Stromal cell of bone marrow (primary cell): ENCODE results near the gene GPT2.

ENCODE experiments used
- DNase-seq: peaks from one replicate; pipeline ENCODE4 v3.0.0-alpha.2; 2012; ENCODE audit warnings: low read depth

Gene GPT2

DNA sequence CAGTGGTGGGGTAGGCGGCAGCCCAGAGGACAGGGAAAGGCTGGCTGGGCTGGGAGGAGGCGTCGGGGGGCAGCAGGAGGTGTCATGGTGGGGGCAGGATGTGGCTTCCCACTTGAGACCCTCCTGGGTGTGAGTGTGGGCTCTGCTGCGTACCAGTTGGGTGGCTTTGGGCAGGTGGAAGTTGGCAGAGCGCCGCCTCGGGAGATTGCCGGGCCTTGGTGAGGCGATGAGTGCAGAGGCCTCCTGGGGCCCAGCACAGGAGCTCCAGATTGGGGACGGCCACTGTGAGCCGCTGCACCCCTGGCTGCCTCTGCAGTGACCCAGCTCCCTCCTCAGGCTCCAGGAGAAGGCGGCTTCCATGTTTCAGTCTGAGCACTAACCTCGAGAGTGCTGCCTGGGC, 13.8 kb downstream of the GPT2 start:
- DNase-seq: no peak

- DNase-seq: no peak
Observed at GRCh38 chr16:46899443-46900143, 15.4 kb downstream of the GPT2 start.

- no peak for DNase-seq
Observed at GRCh38 chr16:46900455-46901235, 16.5 kb downstream of the GPT2 start.

DNA sequence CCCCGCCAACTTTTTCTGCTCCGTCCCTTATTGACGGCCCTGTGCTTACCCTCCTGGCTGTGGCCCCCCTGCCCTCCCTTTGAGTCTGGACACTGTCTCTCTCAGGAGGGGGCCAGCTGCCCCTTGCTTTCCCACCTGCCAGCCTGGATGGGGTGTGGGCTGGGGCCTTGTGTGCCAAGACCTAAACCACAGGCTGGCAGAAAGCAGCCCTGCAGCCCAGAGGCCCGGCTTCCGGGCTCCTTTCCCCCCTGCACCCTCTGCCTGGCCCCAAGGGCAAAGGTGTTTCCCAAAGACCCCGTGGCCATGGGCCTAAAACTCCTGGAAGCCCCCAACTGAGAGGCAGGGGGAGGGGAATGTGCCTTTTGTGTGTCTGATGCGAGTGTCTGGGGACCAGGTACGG, 17.5 kb downstream of the GPT2 start:
- DNase-seq: no peak

DNA sequence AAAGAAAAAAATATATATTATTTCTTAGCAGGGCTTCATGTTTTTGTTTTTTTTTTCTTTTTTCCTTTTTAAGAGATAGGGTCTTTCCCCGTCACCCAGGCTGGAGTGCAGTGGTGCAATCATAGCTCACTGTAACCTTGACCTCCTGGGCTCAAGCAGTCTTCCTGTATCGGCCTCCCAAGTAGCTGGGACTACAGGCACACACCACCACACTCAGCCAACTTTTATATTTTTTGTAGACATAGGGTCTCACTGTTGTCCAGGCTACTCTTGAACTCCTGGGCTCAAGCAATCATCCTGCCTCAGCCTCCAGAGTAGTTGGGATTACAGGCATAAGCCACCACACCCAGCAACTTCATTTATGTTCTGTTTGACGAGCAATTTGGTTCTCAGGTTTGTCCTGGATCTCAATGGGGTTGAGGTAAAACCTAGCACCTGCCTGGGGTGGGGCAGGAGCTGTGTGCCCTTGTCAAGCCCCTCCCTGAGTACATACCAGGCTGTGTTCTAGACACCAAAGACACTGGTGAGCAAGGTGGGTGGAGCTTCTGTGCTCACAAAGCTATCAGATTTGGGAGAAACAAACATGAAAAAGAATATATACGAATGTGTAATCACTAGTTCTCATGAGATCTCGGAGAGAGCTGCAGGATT, 19.2 kb downstream of the GPT2 start:
- no peak for DNase-seq

DNA sequence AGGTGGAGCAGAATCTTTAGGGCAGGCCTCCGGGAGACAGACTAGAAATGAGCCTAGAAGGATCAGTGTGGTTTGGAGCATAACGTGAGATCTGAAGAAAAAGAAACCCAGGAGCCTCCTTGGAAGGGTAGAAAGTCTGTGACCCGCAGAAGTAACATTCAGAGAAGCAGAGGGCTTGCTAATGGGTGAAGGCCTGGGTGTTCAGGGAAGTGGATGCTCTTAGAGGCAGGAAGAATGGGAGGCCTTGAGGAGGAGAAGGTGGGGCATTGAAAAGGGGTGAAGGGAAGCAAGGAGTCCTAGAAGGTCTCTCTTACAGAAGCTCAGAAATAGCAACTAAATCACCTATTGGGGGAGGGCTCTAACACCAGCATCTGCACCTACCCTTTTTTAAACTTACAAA, 20.3 kb downstream of the GPT2 start:
- DNase-seq: no peak

- DNase-seq: no peak
Observed at GRCh38 chr16:46906360-46907060, 22.3 kb downstream of the GPT2 start.

DNA sequence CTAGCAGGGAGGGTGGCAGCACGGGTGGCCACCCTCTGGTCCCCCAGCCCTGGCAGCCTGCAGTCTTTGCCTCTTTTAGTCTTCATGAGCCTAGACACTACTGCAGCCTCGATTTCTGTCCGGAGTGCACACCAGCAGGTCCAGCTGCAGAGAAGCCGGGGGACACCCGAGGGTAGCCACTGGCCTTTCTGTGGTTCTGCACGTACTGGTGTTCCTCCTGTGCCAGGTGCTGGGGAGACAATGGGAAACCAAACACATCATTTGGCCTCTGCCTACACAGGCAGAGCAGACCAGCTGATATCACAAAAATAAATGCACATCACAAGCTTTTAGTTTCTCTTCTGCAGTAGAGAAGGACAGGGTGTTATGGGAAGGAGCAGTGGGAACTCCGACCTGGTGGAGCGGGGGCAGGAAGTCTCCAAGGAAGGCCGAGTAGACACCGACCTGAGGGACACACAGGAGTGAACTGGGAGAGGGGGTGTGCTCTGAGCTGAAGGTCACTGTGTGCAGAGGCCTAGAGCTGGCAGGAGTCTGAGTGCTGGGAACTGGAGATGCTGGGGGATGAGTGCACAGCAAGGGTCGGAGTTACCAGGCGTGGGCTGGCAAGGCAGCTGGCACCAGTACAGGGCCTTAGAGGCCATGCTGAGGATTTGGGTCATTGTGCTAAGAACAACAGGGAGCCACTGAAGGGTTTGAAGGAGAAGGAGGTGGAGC, 23.1 kb downstream of the GPT2 start:
- no peak for DNase-seq

GRCh38 chr16:46908540-46909372, 24.6 kb downstream of the GPT2 start:
- peak; percentile 28 for DNase-seq

GRCh38 chr16:46911038-46911437, 26.9 kb downstream of the GPT2 start:
- DNase-seq: no peak

DNA sequence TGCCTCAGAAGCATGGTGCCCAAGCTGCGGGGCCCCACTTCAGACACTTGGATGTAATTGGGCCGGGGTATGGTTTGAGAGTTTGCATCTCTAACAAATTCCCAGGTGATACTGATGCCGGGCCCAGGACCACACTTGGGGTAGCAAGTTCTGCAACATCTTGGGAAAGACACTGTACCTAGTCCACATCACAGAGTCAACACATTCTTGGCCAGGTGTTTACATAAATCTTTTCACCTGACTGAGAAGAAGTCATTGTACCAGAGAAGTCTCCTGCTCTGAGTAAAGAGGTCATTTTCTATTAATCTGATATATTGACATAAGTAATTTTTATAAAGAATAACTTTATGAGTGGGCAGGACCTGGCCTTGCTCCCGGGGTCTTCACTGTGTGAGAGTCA, 27.5 kb downstream of the GPT2 start:
- DNase-seq: no peak

DNA sequence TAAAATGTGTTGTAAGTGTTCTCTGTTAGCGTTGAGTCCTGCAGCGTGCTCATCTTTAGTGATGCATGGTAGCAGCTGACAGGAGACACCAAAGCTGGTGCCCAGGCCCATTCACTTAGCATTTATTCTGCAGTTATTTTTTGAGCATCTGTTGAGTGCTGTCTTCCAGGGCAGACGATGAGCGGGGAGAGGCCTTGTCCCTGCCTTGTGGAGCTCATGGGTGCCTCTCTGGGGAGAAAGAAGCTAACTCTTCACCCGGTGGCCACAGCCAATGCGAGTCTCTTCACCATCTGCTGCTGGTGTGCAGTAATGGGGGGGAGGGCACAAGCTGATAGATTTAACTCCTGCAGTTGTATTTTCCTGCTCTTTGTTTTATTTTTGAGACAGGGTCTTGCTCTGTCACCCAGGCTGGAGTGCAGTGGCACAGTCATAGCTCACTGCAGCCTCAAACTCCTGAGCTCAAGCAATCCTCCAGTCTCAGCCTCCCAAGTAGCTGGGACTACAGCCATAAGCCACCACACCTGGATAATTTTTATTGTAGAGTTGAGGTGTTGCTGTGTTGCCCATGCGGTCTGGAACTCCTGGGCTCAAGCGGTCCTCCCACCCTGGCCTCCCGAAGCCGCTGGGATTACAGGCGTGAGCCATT, 30.5 kb downstream of the GPT2 start:
- DNase-seq: no peak

- DNase-seq: no peak
Observed at GRCh38 chr16:46915483-46916025, 31.4 kb downstream of the GPT2 start.

GRCh38 chr16:46916980-46917379, 32.8 kb downstream of the GPT2 start:
- DNase-seq: no peak

DNA sequence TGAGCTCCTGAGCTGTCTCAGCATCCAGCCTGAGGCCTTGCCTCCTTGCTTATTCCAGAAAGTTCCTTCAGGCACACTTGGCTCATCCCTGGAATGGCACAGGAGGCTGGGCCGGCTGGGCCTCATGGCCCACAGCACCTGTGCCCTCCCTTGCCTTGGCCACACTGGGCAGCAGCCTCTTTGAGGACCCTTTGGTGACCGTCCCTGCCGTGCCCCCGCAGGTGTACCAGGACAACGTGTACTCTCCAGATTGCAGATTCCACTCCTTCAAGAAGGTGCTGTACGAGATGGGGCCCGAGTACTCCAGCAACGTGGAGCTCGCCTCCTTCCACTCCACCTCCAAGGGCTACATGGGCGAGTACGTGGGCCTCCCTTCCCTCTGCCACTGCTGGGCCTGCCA, 34.2 kb downstream of the GPT2 start:
- DNase-seq: no peak

- no peak for DNase-seq
Observed at GRCh38 chr16:46918905-46919792, 35.0 kb downstream of the GPT2 start.

DNA sequence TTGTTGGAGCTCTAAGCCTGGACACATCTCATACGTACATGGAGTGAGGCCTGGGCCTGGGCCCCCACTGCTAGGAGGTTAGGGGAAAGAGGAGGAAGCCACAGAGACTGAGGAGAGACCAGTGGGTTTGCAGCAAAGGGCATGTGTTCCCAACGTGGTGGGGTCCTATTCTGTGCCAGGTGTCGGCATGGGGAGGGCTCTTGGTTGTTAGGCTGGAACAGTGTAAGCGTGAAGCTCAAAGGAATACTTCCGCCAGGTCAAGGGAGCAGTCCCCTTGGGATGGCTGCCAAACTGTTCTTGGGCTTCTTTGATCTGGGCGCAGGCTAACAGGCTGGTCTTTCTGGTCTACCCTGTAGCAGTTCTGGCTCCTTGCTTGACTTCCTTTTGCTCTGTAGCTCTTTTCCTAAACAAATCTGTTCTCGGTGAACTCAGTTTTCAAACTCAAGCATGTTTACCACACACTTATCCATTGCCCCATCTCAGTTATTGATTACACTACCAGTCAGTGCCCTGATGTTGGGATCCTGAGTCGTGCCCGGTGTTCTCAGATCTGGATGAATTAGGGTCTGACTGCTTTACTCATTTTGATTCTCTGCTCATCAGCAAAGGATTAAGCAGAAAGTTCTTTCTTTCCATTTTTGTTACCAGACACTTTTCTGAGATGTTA, 36.4 kb downstream of the GPT2 start:
- DNase-seq: no peak

DNA sequence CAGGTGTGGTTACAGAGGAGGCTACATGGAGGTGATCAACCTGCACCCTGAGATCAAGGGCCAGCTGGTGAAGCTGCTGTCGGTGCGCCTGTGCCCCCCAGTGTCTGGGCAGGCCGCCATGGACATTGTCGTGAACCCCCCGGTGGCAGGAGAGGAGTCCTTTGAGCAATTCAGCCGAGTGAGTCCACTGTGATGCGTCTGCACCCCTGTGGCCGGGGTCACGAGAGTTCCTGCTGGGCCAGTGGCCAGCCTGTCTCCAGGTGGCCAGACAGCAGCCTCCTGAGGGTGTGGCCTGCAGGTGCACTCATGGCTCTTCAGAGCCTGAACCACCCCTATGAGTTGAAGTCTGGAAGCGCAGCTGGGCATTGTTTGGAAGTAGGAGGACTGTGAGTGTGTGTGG, 38.1 kb downstream of the GPT2 start:
- DNase-seq: no peak
